HAP-1 (cell line): Measurements from ENCODE around the gene KRTAP10-2.
"Not testable (repeated sequence)": the region's sequence is repeated elsewhere in the genome, so short reads cannot be mapped to it uniquely, and the experiment has no call there.

ENCODE experiments used
- DNase-seq, 2 experiments: peaks; one replicate each; pipeline ENCODE4 v3.0.0-alpha.2; 2016 to 2020; ENCODE audit warnings: low spot score in 2 of 2
- H3K27me3 ChIP-seq: fragments of 250-450 bp; sonication (Bioruptor Pico); 2 replicates; pipeline ENCODE4 v1.5.1; 2020; ENCODE audit warnings: low read depth, mild to moderate bottlenecking, moderate library complexity
- H3K36me3 ChIP-seq: fragments of 250-450 bp; sonication (Bioruptor Pico); replicated peaks from 2 replicates; pipeline ENCODE4 v1.5.1; 2020; ENCODE audit warnings: mild to moderate bottlenecking
- H3K4me1 ChIP-seq: fragments of 250-450 bp; sonication (Bioruptor Pico); 2 replicates; pipeline ENCODE4 v1.5.1; 2020; ENCODE audit warnings: mild to moderate bottlenecking
- H3K4me3 ChIP-seq: fragments of 250-450 bp; sonication (Bioruptor Pico); 2 replicates; pipeline ENCODE4 v1.5.1; 2020; ENCODE audit warnings: mild to moderate bottlenecking, moderate library complexity
- H3K9me3 ChIP-seq: fragments of 250-450 bp; sonication (Bioruptor Pico); 2 replicates; pipeline ENCODE4 v1.5.1; 2020; ENCODE audit warnings: mild to moderate bottlenecking, moderate library complexity
- in situ Hi-C: fragments of 300-500 bp; cut with MboI; formaldehyde crosslinking; loops from 3 replicates; pipeline ENCODE4 v1.14.3; 2020; ENCODE audit warnings: low sequenced_read_pairs, inconsistent platforms, mixed read lengths

Gene KRTAP10-2, protein sequence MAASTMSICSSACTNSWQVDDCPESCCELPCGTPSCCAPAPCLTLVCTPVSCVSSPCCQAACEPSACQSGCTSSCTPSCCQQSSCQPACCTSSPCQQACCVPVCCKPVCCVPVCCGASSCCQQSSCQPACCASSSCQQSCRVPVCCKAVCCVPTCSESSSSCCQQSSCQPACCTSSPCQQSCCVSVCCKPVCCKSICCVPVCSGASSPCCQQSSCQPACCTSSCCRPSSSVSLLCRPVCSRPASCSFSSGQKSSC

DNA sequence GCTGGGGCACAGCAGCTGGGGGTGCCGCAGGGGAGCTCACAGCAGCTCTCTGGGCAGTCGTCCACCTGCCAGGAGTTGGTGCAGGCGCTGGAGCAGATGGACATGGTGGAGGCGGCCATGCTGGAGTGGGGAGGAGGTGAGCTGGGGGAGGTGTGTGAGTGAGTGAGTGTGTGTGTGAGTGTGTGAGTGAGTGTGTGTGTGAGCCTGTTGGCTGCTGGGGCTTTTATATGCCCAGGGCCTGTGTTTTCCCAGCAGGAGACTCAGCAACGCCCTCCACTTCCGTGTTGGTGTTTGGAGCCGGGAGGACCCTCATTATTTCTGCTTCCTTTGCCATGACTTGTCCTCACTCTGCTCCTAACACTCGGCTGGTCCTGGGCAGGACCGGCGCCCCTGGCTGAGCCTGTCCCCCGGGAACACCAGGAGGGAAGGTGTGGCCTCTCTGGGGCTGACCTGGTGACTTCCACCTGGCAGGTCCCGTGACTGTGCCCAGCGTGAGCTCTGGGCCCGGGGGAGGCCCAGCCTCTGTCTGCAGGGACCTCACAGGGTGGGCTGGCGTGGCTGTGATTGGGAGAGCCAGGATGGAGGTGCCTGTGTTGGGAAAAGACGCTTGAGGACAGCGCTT, at the start of gene KRTAP10-2:
Gene KRTAP10-2 (minus strand): TSS at position 166 of the 622 bp plus-strand sequence. CDS start 47 bp downstream, at position 119.
- in situ Hi-C loops = no loop called here
- Histone ChIP-seq H3K36me3 (no peaks in the 10 kb centered on the region), H3K27me3 (peaks cover 18% of the 10 kb centered on the region), H3K4me1 (no peaks in the 10 kb centered on the region), H3K9me3 (no peaks in the 10 kb centered on the region), H3K4me3 (no peak within 1 kb of the TSS)
- peak in 1 of 2 experiments; percentile 4 for DNase-seq

DNA sequence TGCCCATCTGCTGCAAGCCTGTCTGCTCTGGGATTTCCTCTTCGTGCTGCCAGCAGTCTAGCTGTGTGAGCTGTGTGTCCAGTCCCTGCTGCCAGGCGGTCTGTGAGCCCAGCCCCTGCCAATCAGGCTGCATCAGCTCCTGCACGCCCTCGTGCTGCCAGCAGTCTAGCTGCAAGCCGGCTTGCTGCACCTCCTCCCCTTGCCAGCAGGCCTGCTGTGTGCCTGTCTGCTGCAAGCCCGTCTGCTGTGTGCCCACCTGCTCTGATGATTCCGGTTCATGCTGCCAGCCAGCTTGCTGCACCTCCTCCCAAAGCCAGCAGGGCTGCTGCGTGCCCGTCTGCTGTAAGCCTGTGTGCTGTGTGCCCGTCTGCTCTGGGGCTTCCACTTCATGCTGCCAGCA, 49.8 kb upstream of the KRTAP10-2 start:
- H3K36me3 ChIP-seq, H3K9me3 ChIP-seq, in situ Hi-C loops, H3K27me3 ChIP-seq, H3K4me3 ChIP-seq, DNase-seq, H3K4me1 ChIP-seq: not testable (repeated sequence)

DNA sequence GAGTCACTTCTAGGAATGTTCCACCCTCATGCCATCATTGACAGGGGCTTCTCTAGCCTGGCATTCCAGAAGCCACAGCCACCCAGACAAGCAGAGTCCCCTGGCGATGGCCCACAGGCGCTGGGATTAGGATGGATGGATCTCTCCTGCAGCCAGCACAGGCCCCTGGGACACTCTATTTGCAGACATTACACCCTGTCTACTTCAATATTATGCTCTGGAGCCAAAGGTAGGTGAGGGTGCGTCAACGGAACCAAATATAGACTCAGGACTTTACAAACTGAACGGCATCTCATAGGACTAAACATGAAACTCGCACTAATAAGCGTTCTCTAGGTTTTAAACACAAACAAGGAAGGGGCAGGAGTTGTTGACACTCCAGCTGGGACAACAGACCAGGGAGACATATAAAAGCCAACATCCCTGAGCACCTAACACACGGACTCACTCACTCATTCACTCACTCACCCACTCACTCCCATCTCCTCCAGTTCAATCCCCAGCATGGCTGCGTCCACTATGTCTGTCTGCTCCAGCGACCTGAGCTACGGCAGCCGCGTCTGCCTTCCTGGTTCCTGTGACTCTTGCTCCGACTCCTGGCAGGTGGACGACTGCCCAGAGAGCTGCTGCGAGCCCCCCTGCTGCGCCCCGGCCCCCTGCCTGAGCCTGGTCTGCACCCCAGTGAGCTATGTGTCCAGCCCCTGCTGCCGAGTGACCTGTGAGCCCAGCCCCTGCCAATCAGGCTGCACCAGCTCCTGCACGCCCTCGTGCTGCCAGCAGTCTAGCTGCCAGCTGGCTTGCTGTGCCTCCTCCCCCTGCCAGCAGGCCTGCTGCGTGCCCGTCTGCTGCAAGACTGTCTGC, 49.0 kb upstream of the KRTAP10-2 start, which contains the start of gene KRTAP10-7:
Gene KRTAP10-7 (plus strand): TSS at position 480 of the 861 bp plus-strand sequence. CDS start 25 bp downstream, at position 505.
- H3K9me3 ChIP-seq, H3K27me3 ChIP-seq, H3K4me1 ChIP-seq, H3K36me3 ChIP-seq, H3K4me3 ChIP-seq, DNase-seq, in situ Hi-C loops: not testable (repeated sequence)

DNA sequence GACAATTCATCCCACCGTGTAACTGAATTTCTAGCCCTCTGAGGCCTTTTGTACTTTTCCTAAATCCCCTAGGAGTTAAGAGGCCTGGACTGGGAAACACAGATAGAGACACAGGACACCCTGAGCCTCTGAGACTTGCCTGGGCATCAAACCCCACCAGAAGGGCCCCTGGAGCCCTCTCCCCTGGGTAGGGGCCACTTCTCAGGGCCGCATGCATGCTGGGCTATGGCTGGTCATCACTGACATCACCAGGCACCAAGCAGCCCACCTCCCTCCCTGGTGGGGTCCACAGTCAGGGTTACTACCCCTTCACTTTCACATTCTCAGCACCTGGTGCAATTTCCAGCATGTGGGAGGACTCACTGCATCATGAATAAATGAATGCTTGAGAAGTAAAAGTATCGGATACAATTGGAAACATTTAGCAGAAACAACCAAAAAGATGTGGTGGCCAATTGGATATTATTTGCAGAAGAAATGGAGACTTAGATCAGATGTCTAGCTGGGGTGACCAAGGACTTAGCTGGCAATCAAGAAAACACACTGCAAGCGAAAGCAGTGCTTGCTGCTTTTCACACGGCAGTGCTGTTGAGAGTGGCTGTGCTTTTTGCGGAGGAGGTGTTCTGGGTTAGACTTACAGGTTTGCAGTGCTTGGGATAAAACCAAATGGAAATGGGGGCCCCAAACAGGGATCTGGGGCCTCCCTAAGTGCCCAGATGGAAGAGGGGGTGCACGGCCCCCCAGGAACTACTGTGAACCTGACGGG, 48.1 kb upstream of the KRTAP10-2 start:
- Histone ChIP-seq H3K27me3 (0 out of 2 replicates have a peak, but pooled peaks cover 4% of the 10 kb centered on the region), H3K4me1 (no peaks in the 10 kb centered on the region), H3K36me3 (no peaks in the 10 kb centered on the region), H3K4me3 (no peak overlapping the region), H3K9me3 (no peaks in the 10 kb centered on the region)
- in situ Hi-C loops = no loop called here
- no peak for DNase-seq

DNA sequence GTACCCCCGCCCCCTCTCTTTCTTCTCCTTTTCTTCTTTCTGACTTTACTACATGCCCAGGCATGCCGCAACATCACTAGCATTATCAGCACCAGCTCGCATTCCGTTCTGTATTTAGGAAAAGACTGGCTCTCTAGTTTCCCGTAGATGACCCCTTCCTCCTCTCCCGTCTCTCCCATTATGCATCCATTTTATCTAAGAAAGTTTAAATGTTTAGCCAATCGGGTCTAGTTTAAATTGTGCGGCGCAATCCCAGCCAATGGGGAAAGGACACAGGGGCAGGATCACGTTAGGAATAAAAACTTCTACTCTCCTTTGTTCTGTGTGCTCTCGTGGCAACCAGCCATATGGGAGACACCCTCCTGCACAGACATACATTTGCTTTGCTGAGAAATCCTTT, 46.8 kb upstream of the KRTAP10-2 start:
- DNase-seq = peak; percentile 16 to 37
- 0 out of 2 replicates have a peak, but pooled peaks cover 4% of the 10 kb centered on the region for H3K27me3 ChIP-seq

DNA sequence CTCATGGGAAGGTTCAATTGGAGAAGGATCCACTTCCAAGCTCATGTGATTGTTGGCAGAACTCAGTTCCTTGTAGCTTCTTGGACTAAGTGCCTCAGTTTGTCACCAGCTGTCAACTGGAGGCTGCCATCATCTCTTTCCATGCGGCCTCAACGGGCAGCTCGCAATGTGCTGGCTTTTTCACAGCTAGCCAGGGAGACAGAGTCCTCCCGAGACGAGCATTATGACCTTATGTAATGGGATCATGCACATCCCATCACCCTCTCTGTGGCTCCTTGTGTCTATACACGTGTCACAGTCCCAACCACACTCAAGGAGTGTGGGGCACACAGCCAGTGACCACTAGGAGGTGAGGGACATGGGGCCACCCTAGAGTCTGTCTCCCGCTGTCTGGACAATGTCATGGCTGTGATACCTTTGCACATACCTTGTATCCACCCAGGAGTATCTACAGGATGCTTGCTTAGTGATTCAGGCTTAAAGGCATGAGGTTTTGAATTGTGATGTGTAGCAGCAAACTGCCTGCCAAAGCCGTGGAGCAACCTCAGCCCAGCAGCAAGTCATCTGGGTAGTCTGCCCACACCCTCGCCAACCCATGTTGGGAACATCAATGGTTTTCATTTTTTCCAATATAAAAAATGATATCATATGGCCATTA, 44.9 kb upstream of the KRTAP10-2 start:
- in situ Hi-C loops = no loop called here
- no peak overlapping the region for H3K4me3 ChIP-seq
- H3K27me3 ChIP-seq = 0 out of 2 replicates have a peak, but pooled peaks cover 4% of the 10 kb centered on the region
- no peak for DNase-seq
- H3K4me1 ChIP-seq = no peaks in the 10 kb centered on the region
- no peaks in the 10 kb centered on the region for H3K36me3 ChIP-seq
- no peaks in the 10 kb centered on the region for H3K9me3 ChIP-seq

More for the DNA sequence above, 46.8 kb upstream of the KRTAP10-2 start:
- Histone ChIP-seq H3K9me3 (no peaks in the 10 kb centered on the region), H3K36me3 (no peaks in the 10 kb centered on the region), H3K4me1 (no peaks in the 10 kb centered on the region), H3K4me3 (no peak overlapping the region)
- in situ Hi-C loops = no loop called here

DNA sequence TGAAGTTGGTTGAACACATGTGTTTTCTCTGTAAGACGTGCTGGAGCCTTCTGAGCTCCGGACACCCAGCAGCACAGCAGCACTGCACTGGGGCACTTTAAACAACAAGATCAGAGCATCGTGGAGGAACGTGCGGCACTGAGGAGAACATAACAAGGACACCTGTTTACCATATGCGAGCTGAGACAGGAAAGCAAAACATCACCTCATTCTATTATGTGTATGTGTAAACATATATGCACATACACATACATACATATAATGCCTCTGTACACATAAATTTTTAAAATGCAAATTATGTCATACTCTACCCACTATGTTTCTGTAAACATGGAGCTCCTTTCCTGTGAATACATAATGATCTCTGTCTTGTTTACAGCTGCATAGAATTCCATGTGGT, 44.2 kb upstream of the KRTAP10-2 start:
- Histone ChIP-seq H3K36me3 (no peaks in the 10 kb centered on the region), H3K4me1 (no peaks in the 10 kb centered on the region), H3K4me3 (no peak overlapping the region), H3K9me3 (no peaks in the 10 kb centered on the region), H3K27me3 (0 out of 2 replicates have a peak, but pooled peaks cover 4% of the 10 kb centered on the region)
- DNase-seq = no peak
- in situ Hi-C loops = no loop called here

DNA sequence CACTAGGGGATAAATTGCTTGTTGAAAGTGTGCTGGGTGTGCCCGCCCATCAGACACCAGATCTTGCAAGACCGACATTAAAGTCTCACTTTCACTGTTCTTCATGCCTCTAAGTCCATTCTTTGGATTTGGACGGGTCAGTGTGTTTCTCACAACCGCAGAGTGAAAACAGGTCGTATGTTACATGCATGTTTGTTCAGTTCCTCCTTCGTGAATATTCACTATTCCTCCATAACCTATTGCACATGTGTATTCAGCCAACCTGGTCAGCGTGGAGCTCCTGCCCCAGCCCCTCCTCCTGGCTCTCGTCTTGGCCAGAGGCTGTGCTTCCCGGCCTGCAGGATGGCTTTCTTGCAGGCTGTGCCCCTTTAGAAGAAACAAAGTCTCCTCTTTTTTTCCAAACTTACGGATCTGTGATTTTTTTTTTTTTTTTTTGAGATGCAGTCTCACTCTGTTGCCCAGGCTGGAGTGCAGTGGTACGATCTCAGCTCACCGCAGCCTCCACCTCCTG, 43.2 kb upstream of the KRTAP10-2 start:
- in situ Hi-C loops = no loop called here
- Histone ChIP-seq H3K36me3 (no peaks in the 10 kb centered on the region), H3K4me3 (no peak overlapping the region), H3K9me3 (no peaks in the 10 kb centered on the region), H3K4me1 (no peaks in the 10 kb centered on the region), H3K27me3 (0 out of 2 replicates have a peak, but pooled peaks cover 4% of the 10 kb centered on the region)
- DNase-seq = no peak

DNA sequence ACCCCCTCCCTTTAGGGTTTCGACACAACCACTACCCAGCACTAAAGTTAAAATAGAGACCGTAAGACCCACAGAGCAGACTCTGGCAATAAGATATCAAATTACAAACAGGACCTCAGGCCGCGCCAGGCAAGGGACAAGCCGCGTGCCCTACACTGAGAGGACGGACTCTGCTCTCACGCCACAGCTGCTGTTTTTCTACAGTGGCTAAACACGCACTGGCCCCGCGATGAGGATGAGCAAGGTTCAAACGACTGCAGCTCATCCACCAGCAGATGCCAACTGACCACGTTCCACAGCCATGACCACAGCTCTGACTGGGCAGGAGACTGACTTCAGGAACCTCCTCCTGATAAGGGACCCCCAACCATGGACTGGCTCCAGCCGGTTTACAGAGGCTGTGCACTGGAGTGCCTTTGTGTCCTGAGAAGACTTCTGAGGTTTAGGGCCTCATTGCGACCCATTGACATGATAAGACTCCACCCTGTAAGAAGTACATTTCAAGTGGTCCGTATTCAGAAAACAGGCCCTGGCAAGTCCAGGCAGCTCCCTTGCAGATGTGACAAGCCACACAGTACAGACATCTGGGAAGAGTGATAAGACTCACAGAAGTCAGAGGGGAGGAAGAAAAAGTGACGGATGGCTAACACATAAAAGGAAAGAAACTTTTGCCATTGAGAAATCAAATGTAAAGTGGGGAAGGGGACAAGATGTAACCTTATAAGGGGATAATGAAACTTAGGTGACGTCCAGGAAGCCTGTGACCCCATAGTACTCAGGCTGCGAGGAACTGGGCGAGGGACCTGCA, 42.5 kb upstream of the KRTAP10-2 start:
- no peak overlapping the region for H3K4me3 ChIP-seq
- H3K4me1 ChIP-seq = no peaks in the 10 kb centered on the region
- H3K9me3 ChIP-seq = no peaks in the 10 kb centered on the region
- no peak for DNase-seq
- H3K36me3 ChIP-seq = no peaks in the 10 kb centered on the region
- H3K27me3 ChIP-seq = 0 out of 2 replicates have a peak, but pooled peaks cover 4% of the 10 kb centered on the region
- in situ Hi-C loops = no loop called here

DNA sequence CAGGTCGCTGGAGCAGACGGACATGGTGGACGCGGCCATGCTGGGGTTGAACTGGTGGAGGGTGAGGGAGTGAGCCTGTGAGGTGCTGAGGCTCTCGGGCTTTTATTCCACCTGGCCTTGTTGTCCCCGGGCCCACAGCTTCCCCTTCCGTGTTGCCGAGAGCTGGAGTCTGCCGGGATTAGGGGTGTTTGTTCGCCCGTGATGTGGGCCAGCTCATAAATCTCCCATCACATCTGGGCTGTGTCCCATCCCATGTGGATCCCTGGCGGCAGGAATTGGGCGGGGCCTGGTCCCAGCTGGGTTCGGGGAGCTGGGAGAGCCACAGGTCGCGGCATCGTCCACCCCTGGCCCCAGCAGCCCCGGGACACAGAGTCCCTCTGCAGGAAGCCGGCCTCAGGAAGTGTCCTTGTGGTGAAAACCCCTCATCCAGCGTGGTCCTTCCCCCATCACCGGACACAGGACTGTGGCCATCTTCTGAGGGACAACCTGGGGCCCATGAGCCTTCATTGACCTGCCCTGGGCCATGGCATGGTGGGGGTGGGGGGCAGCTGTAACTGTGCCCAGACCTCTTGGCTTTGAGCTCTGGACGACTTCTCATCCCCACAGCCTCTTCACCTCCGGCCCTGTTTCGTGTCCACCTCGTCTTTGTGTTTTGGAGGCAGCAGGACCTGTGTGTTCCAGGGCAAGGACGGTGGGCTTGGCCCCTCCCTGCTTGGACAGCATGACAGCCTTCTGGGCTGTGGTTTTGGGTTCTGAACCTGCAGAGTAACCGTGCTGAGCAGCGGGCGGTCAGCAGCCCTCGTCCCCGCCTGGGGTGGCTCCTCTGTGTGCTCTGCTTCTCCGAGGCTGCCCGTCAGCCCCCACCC, 41.4 kb upstream of the KRTAP10-2 start, which contains the start of gene KRTAP10-6:
Gene KRTAP10-6 (minus strand): TSS at position 60 of the 866 bp plus-strand sequence. CDS start 21 bp downstream, at position 39.
- H3K36me3 ChIP-seq = no peaks in the 10 kb centered on the region
- no peak for DNase-seq
- H3K9me3 ChIP-seq = no peaks in the 10 kb centered on the region
- no peaks in the 10 kb centered on the region for H3K4me1 ChIP-seq
- in situ Hi-C loops = no loop called here
- H3K4me3 ChIP-seq = no peak within 1 kb of the TSS
- 0 out of 2 replicates have a peak, but pooled peaks cover 4% of the 10 kb centered on the region for H3K27me3 ChIP-seq

DNA sequence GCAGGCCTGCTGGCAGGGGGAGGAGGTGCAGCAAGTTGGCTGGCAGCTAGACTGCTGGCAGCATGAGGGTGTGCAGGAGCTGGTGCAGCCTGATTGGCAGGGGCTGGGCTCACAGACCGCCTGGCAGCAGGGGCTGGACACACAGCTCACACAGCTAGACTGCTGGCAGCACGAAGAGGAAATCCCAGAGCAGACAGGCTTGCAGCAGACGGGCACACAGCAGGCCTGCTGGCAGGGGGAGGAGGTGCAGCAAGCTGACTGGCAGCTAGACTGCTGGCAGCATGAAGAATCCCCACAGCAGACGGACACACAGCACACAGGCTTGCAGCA, 40.5 kb upstream of the KRTAP10-2 start:
- H3K9me3 ChIP-seq, H3K4me3 ChIP-seq, H3K36me3 ChIP-seq, H3K27me3 ChIP-seq, in situ Hi-C loops, H3K4me1 ChIP-seq, DNase-seq: not testable (repeated sequence)
